IPS DF 6.9 (cell line): Measurements from ENCODE around the gene RPLP2.

Source experiments
- DNase-seq: peaks from one replicate; pipeline ENCODE4 v3.0.0-alpha.2; 2013; ENCODE audit warnings: low read depth, low spot score
- H3K27ac ChIP-seq: one replicate; pipeline ENCODE4 v1.5.1; 2013; ENCODE audit warnings: low read length, control low read depth
- H3K27me3 ChIP-seq: 2 replicates; pipeline ENCODE4 v1.6.1; 2013; ENCODE audit warnings: mild to moderate bottlenecking, low read length; ENCODE audit not compliant: control insufficient read depth, insufficient read depth
- H3K36me3 ChIP-seq: 2 replicates; pipeline ENCODE4 v1.6.1; 2013; ENCODE audit warnings: low read length; ENCODE audit not compliant: control insufficient read depth, insufficient read depth
- H3K4me1 ChIP-seq: 2 replicates; pipeline ENCODE4 v1.6.1; 2013; ENCODE audit warnings: low read length; ENCODE audit not compliant: control insufficient read depth, insufficient read depth
- H3K4me3 ChIP-seq: 2 replicates; pipeline ENCODE4 v1.5.1; 2013; ENCODE audit warnings: mild to moderate bottlenecking, low read length
- H3K9me3 ChIP-seq: 2 replicates; pipeline ENCODE4 v1.6.1; 2013; ENCODE audit warnings: low read length, inconsistent platforms; ENCODE audit not compliant: control insufficient read depth, insufficient read depth
- WGBS: extraction: QIAGEN DNeasy Blood & Tissue Kit; methylation state at CpG from one replicate; pipeline ENCODE4 v1.1.7; 2013; ENCODE audit warnings: mixed read lengths, missing lambda C conversion rate; ENCODE audit not compliant: insufficient read length, insufficient coverage; 5-methylcytosine and 5-hydroxymethylcytosine counted together

RPLP2 gene

GRCh38 chr11:786235-787083 lies 23.3 kb upstream of the RPLP2 start:
- whole genome bisulfite sequencing, result no CpG with 5 or more reads among the region's 24 CpGs

DNA sequence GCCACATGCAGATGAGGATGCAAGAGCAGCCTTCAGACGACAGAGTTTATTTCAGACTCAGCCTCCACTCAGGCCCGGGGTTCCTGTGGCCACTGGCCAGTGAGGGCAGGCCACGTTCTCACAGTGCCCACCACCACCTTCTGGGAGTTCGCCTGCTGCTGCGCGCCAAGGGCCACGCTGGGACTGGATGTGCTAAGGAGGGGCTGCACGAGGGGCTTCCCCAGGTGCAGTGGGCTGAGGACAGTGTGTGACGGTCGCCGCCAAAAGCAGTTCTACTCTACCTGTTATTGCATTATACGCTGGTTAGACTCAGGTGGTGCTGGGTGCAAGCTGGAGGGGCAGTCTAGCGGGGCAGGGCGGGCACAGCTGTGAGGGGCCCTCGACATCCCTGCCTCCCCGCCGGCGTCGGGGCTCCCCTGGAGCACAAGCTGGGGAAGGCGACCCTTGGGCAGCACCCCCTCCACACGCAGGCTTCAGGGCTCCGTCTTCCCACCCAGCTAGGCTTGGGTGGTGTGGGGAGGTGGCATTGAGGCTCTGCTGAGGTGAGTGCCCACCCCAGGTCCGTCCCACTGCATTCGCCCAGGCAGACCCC lies 22.6 kb upstream of the RPLP2 start:
- H3K27ac ChIP-seq, result no peak overlapping the region
- no CpG with 5 or more reads among the region's 24 CpGs for WGBS
- H3K27me3 ChIP-seq, result no peaks in the 10 kb centered on the region
- H3K4me1 ChIP-seq, result peaks cover 5% of the 10 kb centered on the region; the same call in 1 of the 2 replicates
- DNase-seq, result no peak
- H3K36me3 ChIP-seq, result 0 out of 2 replicates have a peak, but pooled peaks cover 3% of the 10 kb centered on the region
- H3K4me3 ChIP-seq, result no peak overlapping the region
- no peaks in the 10 kb centered on the region for H3K9me3 ChIP-seq

More at GRCh38 chr11:786235-787083, 23.3 kb upstream of the RPLP2 start:
- no peaks in the 10 kb centered on the region for H3K9me3 ChIP-seq
- H3K27me3 ChIP-seq, result no peaks in the 10 kb centered on the region
- H3K4me3 ChIP-seq, result no peak overlapping the region
- no peak overlapping the region for H3K27ac ChIP-seq
- peaks cover 5% of the 10 kb centered on the region for H3K4me1 ChIP-seq
- no peak for DNase-seq
- no peaks in the 10 kb centered on the region for H3K36me3 ChIP-seq

GRCh38 chr11:788009-788640 lies 21.6 kb upstream of the RPLP2 start:
- no peak for DNase-seq
- no peak overlapping the region for H3K27ac ChIP-seq
- no CpG with 5 or more reads among the region's 28 CpGs for WGBS

DNA sequence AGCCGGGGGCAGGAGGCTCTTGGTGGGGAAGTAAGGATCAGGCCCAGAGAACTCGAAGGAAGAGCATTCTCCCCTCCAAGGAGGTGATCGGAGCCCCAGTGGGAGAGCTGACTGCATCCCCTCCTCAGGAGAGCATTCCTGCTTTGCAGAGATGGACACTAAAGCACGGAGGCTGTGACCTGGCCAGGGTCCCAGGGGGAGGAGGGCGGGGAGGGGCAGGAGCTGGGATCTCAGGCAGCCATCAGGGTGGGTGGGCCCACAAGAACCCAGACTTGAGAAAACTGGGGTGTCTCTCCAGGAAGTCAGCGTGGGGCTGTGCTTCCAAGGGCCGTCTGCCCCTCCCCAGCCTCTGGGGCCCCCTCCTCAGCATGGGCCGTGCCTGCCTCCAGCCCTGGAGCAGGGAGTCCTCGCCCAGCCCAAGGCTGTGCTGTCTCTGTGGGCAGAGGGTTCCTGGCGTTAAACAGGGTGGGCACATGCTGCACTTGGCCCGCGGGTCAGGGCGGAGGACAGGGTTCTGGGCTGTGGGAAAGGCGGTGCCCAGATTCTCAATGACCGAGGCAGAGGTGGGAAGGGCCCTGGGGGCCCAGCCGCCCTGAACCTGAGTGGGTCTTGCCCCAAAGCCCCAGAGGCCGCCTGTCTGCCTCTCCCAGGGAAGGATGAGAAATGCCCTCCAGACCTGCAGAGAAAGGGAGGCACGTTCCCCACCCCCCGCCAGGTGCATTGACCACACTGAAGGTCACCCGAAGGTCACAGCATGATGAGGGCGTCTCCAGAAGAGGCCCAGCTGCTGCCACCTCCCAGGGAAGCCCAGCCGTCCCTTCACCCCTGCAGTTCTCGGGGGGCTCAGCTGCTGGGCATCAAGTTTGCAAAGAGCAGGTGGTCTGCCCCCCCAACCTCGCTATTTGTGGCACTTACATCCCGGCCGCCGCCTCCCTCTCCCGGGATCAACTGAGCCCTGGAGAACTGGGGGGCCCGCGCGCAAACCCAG lies 20.5 kb upstream of the RPLP2 start:
- WGBS, result no CpG with 5 or more reads among the region's 31 CpGs
- no peak overlapping the region for H3K4me3 ChIP-seq
- no peaks in the 10 kb centered on the region for H3K27me3 ChIP-seq
- H3K27ac ChIP-seq, result no peak overlapping the region
- H3K4me1 ChIP-seq, result peaks cover 2% of the 10 kb centered on the region; the same call in 1 of the 2 replicates
- no peaks in the 10 kb centered on the region for H3K9me3 ChIP-seq
- DNase-seq, result no peak
- H3K36me3 ChIP-seq, result peaks cover 3% of the 10 kb centered on the region; the same call in 1 of the 2 replicates

More at GRCh38 chr11:788009-788640, 21.6 kb upstream of the RPLP2 start:
- Histone ChIP-seq H3K36me3 (peaks cover 3% of the 10 kb centered on the region; the same call in 1 of the 2 replicates), H3K4me1 (peaks cover 2% of the 10 kb centered on the region; the same call in 1 of the 2 replicates), H3K27me3 (no peaks in the 10 kb centered on the region), H3K4me3 (no peak overlapping the region), H3K9me3 (no peaks in the 10 kb centered on the region)

DNA sequence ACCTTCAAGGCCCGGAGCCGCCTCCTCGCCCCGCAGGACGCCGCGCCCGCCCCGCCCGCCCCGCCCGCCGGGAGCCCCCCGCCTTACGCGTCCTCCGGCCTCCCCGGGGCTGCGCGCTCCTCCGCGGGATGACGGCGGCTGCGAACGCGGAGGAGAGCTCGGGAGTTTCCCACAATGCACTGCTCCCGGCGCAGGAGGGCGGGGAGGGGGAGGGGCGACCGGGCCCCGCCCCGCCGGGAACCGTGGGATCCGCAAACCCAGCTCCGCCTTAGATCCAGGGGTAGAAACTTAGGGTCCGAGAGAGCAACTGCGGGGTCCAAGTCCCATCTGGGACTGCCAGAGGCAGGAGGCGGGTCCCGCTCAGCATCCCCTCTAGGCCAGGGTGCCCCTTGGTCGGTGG lies 19.8 kb upstream of the RPLP2 start, which contains the start of gene CEND1:
Gene CEND1, minus strand, starts transcription at position 148 of the 400 bp plus-strand sequence. CDS start 1,514 bp downstream, outside the sequence.
- Histone ChIP-seq H3K36me3 (peaks cover 6% of the 10 kb centered on the region; the same call in 1 of the 2 replicates), H3K9me3 (no peaks in the 10 kb centered on the region), H3K27me3 (no peaks in the 10 kb centered on the region), H3K4me3 (no peak within 1 kb of the TSS), H3K27ac (no peak within 1 kb of the TSS), H3K4me1 (peaks cover 2% of the 10 kb centered on the region; the same call in 1 of the 2 replicates)
- no CpG with 5 or more reads among the region's 44 CpGs for WGBS
- no peak for DNase-seq

- Histone ChIP-seq H3K27me3 (no peaks in the 10 kb centered on the region), H3K9me3 (no peaks in the 10 kb centered on the region), H3K36me3 (peaks cover 6% of the 10 kb centered on the region; the same call in 1 of the 2 replicates), H3K4me3 (no peak overlapping the region), H3K4me1 (peaks cover 3% of the 10 kb centered on the region), H3K27ac (no peak overlapping the region)
- no CpG with 5 or more reads among the region's 18 CpGs for WGBS
- DNase-seq, result no peak
Observed at GRCh38 chr11:790721-791564, 18.8 kb upstream of the RPLP2 start.

DNA sequence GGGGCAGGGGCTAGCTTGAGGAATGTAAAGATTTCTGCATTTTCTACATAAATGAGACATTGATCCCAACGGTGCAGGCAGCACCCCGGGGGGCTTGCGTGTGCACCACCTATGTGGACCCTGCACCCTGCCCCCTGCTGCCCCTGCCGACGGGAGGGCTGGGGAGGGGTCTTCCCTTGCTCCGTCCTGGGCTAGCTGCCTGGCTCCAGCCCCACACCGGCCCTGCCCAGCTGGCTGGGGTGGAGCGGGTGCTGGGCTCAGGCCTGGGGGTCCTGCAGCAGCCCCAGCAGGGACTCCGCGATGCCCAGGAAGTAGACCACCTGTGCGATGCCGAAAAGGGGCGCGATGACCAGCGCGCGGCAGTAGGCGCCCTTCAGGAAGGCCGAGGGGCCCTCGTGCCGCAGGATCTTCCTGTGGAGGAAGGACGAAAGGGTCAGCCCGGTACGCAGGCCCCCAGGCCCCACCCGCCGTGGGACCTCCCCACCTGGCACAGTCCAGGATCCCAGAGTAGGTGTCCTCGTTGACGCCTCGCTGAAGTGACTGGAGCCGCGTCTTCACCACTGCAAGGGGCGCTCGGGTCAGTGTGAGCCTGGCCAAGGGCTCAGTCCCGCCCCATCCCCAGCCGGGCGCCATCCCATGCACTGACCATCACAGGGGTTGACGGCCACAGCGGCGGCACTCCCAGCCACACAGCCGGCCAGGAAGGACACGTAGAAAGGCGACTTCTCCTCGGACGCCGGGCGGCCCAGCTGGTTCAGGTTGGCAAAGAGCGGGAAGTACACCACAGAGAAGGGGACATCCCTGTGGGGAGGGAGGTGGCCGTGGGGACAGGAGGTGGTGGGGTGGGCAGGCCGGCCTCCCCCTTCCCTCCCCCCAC lies 17.9 kb upstream of the RPLP2 start:
- Histone ChIP-seq H3K27me3 (no peaks in the 10 kb centered on the region), H3K9me3 (no peaks in the 10 kb centered on the region), H3K4me3 (no peak overlapping the region), H3K36me3 (peaks cover 6% of the 10 kb centered on the region; the same call in 1 of the 2 replicates), H3K27ac (no peak overlapping the region), H3K4me1 (peaks cover 9% of the 10 kb centered on the region)
- WGBS, result no CpG with 5 or more reads among the region's 49 CpGs
- DNase-seq, result no peak

DNA sequence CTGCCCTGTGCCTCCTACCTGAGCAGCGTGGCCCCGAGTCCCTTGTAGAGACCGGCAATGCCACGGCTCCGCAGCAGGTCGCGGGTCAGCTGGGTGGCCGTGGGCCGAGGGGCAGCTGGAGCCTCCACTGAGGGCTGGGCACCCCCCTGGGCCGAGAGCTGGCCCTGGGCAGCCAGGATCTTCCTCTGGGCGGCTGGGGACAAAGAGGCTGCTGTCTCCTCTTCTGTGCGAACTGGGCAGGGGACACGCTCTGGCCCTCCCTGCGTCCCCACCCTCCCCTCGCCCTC lies 17.3 kb upstream of the RPLP2 start:
- WGBS, result no CpG with 5 or more reads among the region's 15 CpGs
- peaks cover 6% of the 10 kb centered on the region; the same call in 1 of the 2 replicates for H3K36me3 ChIP-seq
- no peaks in the 10 kb centered on the region for H3K9me3 ChIP-seq
- H3K4me1 ChIP-seq, result peaks cover 9% of the 10 kb centered on the region
- no peaks in the 10 kb centered on the region for H3K27me3 ChIP-seq
- no peak overlapping the region for H3K27ac ChIP-seq
- DNase-seq, result no peak
- no peak overlapping the region for H3K4me3 ChIP-seq
